Activated CD8-positive, alpha-beta T cell treated with anti-CD3 and anti-CD28 coated beads for 36 hours (primary cell): Measurements from ENCODE around the gene MIDN. TPM values are rescaled to one million over a fixed set of nuclear protein-coding genes. Genes with fewer than 3 reads are reported as not detected.

Experiments
- ATAC-seq: fragments of 200-7000 bp; cut with Tn5 transposase; one replicate; pipeline ENCODE4 v1.10.0; 2021; ENCODE audit warnings: mild to moderate bottlenecking, moderate library complexity
- CTCF ChIA-PET: fragments of 350-600 bp; sonication (Branson Sonifier 250); formaldehyde crosslinking; loops from one replicate; lab custom pipeline; 2021; ENCODE audit warnings: antibody characterized with exemption; lab: Charles Lee
- POLR2A ChIA-PET: fragments of 350-600 bp; sonication (Branson Sonifier 250); formaldehyde crosslinking; loops from one replicate; lab custom pipeline; 2021; ENCODE audit warnings: antibody characterized with exemption; lab: Charles Lee
- DNase-seq: peaks from one replicate; pipeline ENCODE4 v3.0.0-alpha.2; 2020
- H3K27ac Mint-ChIP-seq: one replicate; pipeline ENCODE4 v1.8.0; 2021; ENCODE audit warnings: mild to moderate bottlenecking, mixed read lengths
- H3K27me3 Mint-ChIP-seq: one replicate; pipeline ENCODE4 v1.8.0; 2021; ENCODE audit warnings: mixed read lengths
- H3K36me3 Mint-ChIP-seq: one replicate; pipeline ENCODE4 v1.8.0; 2021; ENCODE audit warnings: low read depth, mixed read lengths
- H3K4me1 Mint-ChIP-seq: one replicate; pipeline ENCODE4 v1.8.0; 2021; ENCODE audit warnings: low read depth, mixed read lengths
- H3K4me3 Mint-ChIP-seq: one replicate; pipeline ENCODE4 v1.8.0; 2021; ENCODE audit warnings: mild to moderate bottlenecking, moderate library complexity, mixed read lengths
- H3K9me3 Mint-ChIP-seq: one replicate; pipeline ENCODE4 v1.8.0; 2021; ENCODE audit warnings: mixed read lengths
- intact Hi-C: fragments of 100-400 bp; cut with micrococcal nuclease; formaldehyde crosslinking; loops from one replicate; pipeline ENCODE4 v1.10.0; 2022
- total RNA-seq, 2 experiments: library from RNA; stranded (reverse); gene quantifications; one replicate each; pipeline ENCODE4 v1.2.3, GENCODE V29; 2021
- TF ChIP-seq, protein P1 (sequence below): fragments of 200-600 bp; IDR thresholded peaks from one replicate; pipeline ENCODE4 v1.8.0; 2022; ENCODE audit warnings: antibody characterized with exemption, mild to moderate bottlenecking

The MIDN gene
- total RNA-seq, 2 experiments from 2014 or later: 41.1 to 43.9 TPM

DNA sequence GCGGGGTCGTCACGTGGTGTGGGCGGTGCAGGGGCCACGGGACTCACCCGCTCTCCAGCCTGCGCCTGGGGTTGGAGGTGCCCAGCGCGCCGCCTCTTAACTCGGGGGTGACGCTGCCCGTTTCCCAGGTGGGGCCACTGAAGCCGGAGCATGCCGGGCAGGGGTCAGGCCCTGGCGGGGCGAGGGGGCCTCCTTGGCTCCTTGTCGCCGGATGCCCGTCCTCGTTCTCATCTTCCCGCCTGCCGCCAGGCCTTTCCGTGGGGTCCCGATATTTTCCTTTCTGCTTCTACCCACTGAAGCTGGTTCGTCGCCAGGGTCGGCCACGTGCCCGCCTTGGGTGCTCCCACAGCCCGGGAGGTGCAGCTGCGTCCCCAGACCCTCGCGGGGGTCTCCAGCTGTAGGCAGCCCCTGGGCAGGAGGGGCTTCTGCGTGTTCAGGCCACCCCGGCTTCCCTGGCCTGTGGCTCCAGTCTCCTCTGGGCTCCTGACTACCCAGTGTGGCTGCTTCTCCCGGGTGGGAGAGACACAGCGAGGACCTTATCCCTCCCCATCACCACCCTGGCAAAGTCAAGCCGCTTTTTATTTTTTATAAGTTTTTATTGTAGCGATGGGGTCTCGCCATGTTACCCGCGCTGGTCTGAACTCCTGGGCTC lies 27.7 kb downstream of the MIDN start:
- intact Hi-C loops: loop anchor here (10.0 kb wide), 1 partner anchor 89 kb away; no protein-coding TSS in a partner anchor
- Mint-ChIP-seq H3K27ac (peak overlapping the region; percentile 98), H3K4me3 (peak overlapping the region; percentile 88), H3K4me1 (peaks cover 44% of the 10 kb centered on the region), H3K36me3 (peaks cover 63% of the 10 kb centered on the region), H3K9me3 (no peaks in the 10 kb centered on the region), H3K27me3 (no peaks in the 10 kb centered on the region)
- CTCF ChIA-PET: interaction anchor here (5.6 kb wide), 1 partner anchor 32 kb away, joined by 65 read pairs; no protein-coding TSS in a partner anchor
- TF ChIP-seq, protein P1, sequence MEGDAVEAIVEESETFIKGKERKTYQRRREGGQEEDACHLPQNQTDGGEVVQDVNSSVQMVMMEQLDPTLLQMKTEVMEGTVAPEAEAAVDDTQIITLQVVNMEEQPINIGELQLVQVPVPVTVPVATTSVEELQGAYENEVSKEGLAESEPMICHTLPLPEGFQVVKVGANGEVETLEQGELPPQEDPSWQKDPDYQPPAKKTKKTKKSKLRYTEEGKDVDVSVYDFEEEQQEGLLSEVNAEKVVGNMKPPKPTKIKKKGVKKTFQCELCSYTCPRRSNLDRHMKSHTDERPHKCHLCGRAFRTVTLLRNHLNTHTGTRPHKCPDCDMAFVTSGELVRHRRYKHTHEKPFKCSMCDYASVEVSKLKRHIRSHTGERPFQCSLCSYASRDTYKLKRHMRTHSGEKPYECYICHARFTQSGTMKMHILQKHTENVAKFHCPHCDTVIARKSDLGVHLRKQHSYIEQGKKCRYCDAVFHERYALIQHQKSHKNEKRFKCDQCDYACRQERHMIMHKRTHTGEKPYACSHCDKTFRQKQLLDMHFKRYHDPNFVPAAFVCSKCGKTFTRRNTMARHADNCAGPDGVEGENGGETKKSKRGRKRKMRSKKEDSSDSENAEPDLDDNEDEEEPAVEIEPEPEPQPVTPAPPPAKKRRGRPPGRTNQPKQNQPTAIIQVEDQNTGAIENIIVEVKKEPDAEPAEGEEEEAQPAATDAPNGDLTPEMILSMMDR: no peak
- POLR2A ChIA-PET: interaction anchor here (1.0 to 1.2 kb wide), 2 partner anchors 9 to 73 kb away, joined by 3 to 4 read pairs; no protein-coding TSS in a partner anchor
- ATAC-seq: no peak
- DNase-seq: no peak

DNA sequence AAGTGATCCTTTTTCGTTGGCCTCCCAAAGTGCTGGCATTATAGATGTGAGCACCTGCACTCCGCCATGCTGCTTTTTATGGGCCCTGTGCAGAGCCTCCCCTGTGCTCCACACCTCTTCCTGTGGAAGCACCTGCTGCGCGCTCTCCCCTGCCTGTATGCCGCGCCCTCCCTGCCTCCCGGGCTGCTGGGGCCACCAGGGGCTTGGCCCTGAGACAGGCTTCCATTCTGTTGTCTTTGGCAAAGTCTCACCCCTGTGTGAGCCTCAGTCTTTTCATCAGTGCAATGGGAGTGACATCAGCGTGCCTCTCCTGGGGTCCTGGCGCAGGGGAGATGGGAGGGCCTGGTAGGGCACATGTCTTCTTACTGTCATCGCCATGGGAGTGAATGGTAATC lies 28.2 kb downstream of the MIDN start:
- ChIA-PET CTCF (interaction anchor here (1.2 to 5.6 kb wide), 2 partner anchors 32 to 87 kb away, joined by 3 to 65 read pairs; no protein-coding TSS in a partner anchor), POLR2A (interaction anchor here (1.2 kb wide), 1 partner anchor 33 kb away, joined by 5 read pairs; no protein-coding TSS in a partner anchor)

GRCh38 chr19:1277061-1277460 lies 28.7 kb downstream of the MIDN start:
- ATAC-seq (no peak), DNase-seq (no peak)
- Mint-ChIP-seq H3K4me3 (peak overlapping the region; percentile 88), H3K9me3 (no peaks in the 10 kb centered on the region), H3K36me3 (peaks cover 54% of the 10 kb centered on the region), H3K27me3 (no peaks in the 10 kb centered on the region), H3K27ac (peak overlapping the region; percentile 98), H3K4me1 (peaks cover 34% of the 10 kb centered on the region)
- intact Hi-C loops: loop anchor here (10.0 kb wide), 1 partner anchor 88 kb away; no protein-coding TSS in a partner anchor
- TF ChIP-seq, protein P1: no peak
- CTCF ChIA-PET: interaction anchor here (1.2 to 4.3 kb wide), 2 partner anchors 32 to 87 kb away, joined by 3 to 26 read pairs; no protein-coding TSS in a partner anchor
- POLR2A ChIA-PET: interaction anchor here (1.2 kb wide), 1 partner anchor 33 kb away, joined by 5 read pairs; no protein-coding TSS in a partner anchor

More for the DNA sequence above, 28.2 kb downstream of the MIDN start:
- ATAC-seq: no peak
- TF ChIP-seq, protein P1: no peak
- Mint-ChIP-seq H3K36me3 (peaks cover 58% of the 10 kb centered on the region), H3K4me1 (peaks cover 39% of the 10 kb centered on the region), H3K27me3 (no peaks in the 10 kb centered on the region), H3K9me3 (no peaks in the 10 kb centered on the region), H3K4me3 (peak overlapping the region; percentile 88), H3K27ac (peak overlapping the region; percentile 98)
- DNase-seq: peak; percentile 63
- intact Hi-C loops: loop anchor here (10.0 kb wide), 1 partner anchor 88 kb away; no protein-coding TSS in a partner anchor

DNA sequence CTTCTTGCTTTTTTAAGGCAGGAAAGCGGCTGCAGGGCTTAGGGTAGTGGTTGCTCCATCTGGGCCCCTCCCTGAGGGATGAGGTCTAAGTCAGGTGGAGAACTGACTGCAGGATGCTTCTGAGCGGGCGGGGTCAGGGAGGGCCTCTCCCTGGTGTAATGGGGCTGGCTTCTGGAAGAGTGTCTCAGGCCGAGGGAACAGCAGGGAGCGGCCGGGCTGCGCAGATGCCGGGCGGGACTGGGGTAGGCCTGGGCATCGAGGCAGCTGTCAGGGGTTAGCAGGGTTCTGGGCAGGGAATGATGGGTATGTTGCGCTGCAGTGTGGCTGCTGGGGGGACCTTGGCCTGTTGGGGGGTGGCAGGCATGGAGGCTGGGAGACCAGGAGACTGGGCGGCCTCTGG lies 29.7 kb downstream of the MIDN start:
- TF ChIP-seq, protein P1: no peak
- POLR2A ChIA-PET: interaction anchor here (0.6 to 2.3 kb wide), 5 partner anchors 9 to 132 kb away, joined by 3 to 9 read pairs (median 3); partner anchors contain the start of gene CIRBP
- CTCF ChIA-PET: interaction anchor here (1.4 to 4.3 kb wide), 4 partner anchors 33 to 94 kb away, joined by 3 to 26 read pairs (median 16); no protein-coding TSS in a partner anchor
- H3K4me3 Mint-ChIP-seq: no peak overlapping the region
- no peak for DNase-seq
- no peak overlapping the region for H3K27ac Mint-ChIP-seq
- peaks cover 25% of the 10 kb centered on the region for H3K4me1 Mint-ChIP-seq
- intact Hi-C loops: loop anchor here (10.0 kb wide), 1 partner anchor 87 kb away; no protein-coding TSS in a partner anchor
- ATAC-seq: no peak
- no peaks in the 10 kb centered on the region for H3K27me3 Mint-ChIP-seq
- H3K36me3 Mint-ChIP-seq: peaks cover 44% of the 10 kb centered on the region
- no peaks in the 10 kb centered on the region for H3K9me3 Mint-ChIP-seq
